DMS53 (cell line): Measurements from ENCODE around the gene CASP8.
A peak's percentile ranks its signal among the peaks of the same experiment; 100 is the strongest.
"Not testable (repeated sequence)": the region's sequence is repeated elsewhere in the genome, so short reads cannot be mapped to it uniquely, and the experiment has no call there.

Source experiments
- DNase-seq: peaks from one replicate; lab custom pipeline; 2025; lab: John Stamatoyannopoulos, UW

CASP8 gene

GRCh38 chr2:201270293-201271001, 10.1 kb downstream of the CASP8 start:
- DNase-seq, result peak; percentile 39

DNA sequence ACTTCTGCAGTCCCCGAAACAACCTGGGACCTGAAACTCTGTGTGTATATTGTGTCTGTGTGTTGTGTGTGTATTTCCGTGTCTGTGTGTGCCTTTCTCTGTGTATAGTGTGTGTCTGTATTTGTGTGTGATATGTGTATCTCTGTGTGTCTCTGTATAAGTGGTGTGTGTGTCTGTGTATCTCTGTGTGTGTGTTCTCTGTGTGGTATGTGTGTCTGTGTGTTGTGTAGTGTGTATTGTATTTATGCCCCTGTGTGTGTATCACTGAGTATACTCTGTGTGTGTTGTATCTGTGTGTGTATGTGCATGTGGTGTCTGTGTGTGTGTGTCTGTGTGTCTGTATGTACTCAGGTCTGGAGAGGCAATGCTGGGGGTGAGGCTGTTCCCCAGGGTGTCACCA, 11.6 kb downstream of the CASP8 start:
- no peak for DNase-seq

DNA sequence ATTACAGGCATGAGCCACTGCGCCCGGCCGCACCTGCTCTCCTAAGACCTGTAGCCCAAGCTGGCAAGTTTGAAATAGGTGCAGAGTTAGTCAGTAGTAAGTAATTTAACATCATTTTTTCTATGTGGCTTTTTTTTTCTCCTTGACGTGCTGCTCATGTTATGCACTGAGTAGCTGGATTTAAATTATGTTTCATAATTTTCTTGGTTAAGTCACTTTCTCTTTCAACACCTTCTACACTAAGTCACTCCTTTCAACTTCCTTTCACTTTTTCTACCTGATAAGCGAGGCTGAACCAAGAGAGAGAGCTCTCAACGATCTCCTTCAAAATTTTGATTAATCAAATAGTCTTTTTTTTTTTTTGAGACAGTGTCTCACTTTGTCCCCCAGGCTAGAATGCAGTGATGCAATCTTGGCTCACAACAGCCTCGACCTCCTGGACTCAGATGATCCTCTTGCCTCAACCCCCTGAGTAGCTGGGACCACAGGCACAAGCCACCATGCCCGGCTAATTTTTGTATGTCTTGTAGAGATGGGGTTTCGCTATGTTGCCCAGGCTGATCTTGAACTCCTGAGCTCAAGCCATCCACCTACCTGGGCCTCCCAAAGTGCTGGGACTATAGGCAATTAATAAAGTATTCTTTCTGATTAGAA, 13.1 kb downstream of the CASP8 start:
- no peak for DNase-seq

- no peak for DNase-seq
Observed at GRCh38 chr2:201275069-201275468, 14.7 kb downstream of the CASP8 start.

- DNase-seq, result no peak
Observed at GRCh38 chr2:201275990-201276389, 15.7 kb downstream of the CASP8 start.

GRCh38 chr2:201276511-201276910, 16.2 kb downstream of the CASP8 start:
- DNase-seq, result no peak

DNA sequence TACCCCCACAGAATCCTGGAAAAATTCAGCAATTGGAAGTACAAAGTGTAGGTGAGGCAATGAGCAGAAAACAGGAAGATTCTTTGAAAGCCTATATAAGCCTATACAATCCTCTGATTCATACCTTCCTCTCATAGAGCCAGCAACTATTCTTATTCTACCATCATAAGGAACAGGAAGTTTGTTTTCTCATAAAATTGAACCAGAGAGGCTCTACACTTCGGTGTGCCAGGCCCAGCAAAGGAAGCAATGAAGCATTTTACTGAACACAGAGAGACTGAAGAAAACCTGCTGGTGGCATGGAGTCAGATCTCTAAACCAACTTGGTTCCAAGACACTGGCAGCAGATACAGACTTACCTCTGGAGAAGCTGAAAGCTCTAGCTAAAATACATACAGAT, 18.7 kb downstream of the CASP8 start:
- DNase-seq, result no peak

GRCh38 chr2:201280191-201281040, 20.1 kb downstream of the CASP8 start:
- no peak for DNase-seq

- no peak for DNase-seq
Observed at GRCh38 chr2:201285499-201285898, 25.2 kb downstream of the CASP8 start.

- not testable (repeated sequence) for DNase-seq
Observed at GRCh38 chr2:201290457-201291148, 30.3 kb downstream of the CASP8 start.

DNA sequence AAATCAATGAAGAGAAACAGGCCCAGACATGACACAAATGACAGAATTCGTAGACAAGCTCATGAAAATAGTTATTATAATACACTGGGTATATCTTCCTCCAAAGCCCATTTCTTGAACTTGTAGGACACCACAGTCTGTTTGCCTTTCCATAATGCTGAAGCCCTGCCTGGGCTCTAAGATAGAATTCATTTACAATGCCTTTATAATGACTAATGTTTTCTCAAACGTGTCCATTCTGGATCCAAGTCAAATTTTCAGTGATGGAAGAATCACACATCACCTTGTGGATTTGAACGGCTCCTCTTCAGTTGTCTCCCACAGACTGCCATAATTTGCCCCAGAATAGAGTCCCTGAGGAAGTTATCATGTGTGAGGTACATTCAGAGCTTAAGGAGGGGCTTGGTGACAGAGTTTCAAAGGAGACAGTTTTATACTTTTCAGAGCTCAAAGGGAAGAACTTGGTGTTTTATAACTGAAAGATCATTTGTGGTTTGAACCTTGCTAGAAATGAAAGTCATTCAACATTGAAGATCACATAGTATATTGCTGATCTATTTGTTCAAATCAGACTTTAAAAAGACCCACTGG, 38.2 kb downstream of the CASP8 start:
- DNase-seq, result no peak

DNA sequence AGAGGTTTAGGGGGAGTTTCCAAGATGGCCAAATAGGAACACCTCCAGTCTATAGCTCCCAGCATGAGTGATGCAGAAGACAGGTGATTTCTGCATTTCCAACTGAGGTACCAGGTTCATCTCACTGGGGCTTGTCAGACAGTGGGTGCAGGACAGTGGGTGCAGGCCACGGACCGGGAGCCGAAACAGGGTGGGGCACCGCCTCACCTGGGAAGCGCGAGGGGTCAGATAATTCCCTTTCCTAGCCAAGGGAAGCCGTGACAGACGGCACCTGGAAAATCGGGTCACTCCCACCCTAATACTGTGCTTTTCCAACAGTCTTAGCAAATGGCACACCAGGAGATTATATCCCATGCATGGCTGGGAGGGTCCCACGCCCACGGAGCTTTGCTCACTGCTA, 39.6 kb downstream of the CASP8 start:
- not testable (repeated sequence) for DNase-seq

DNA sequence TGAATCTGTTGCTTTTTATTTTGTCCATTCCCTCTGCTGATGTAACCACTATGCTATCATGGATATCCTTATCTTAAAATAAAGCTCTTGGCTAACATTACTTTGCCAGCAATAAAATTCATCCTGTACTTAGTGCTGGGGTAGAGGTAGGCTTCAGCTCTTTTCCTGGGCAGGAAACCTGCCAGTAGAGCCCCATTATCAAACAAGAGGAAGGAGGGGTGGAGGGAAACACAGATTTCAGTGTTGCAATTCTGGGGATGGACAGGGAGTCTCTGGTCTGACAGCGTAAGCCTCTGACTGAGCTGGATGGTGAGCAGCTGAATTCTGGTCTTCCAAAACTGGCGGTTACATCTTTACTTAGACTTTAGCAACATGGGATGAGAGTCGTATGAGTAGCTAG, 47.5 kb downstream of the CASP8 start:
- no peak for DNase-seq

DNA sequence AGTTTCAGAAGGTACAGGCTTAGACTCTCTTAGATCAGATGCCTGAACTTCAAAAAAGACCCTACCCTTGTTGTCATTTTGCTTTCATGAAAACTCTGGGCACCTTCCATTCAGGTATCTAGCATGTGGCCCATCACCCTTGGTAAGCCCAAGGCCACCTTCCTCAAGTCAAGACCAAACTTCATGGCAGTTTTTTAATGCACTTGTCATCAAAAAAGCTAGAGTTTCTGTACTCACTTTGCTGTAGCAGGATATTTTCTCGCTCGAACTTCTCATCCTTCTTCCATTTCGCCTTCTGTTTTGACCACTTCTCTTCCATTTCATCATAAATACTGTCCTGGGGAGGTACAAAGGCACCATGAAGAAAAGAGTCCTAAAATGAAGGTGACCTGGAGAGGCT, 48.6 kb downstream of the CASP8 start:
- no peak for DNase-seq

DNA sequence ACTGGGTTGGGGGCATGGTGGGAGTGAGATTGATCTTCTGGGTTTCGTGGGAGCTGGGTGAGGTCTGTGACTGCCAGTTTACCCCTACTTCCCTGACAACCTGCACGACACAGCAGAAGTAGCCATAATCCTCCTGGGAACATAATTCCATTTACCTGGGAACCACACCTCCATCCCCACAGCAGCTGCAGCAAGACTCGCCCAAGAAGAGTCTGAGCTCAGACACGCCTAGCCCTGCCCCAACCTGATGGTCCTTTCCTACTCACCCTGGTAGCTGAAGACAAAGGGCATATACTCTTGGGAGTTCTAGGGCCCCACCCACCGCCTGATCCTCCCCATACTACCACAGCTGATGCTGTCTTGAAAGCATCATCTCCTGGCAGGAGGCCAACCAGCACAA, 53.0 kb downstream of the CASP8 start:
- DNase-seq, result no peak

DNA sequence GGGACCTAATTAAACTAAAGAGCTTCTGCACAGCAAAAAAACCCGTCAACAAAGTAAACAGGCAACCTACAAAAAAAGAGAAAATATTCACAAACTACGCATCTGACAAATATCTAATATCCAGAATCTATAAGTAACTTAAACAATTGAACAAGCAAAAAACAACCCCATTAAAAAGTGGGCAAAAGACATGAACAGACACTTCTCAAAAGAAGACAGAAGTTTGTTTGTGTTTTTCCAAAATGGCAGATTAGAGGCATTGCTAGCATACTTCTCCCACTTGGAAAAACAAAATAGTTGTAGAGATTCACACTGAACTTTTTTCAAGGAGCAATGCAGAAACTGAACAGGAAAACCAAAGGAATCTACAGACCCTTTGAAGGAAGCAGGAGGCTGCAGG, 59.2 kb downstream of the CASP8 start:
- DNase-seq, result no peak

DNA sequence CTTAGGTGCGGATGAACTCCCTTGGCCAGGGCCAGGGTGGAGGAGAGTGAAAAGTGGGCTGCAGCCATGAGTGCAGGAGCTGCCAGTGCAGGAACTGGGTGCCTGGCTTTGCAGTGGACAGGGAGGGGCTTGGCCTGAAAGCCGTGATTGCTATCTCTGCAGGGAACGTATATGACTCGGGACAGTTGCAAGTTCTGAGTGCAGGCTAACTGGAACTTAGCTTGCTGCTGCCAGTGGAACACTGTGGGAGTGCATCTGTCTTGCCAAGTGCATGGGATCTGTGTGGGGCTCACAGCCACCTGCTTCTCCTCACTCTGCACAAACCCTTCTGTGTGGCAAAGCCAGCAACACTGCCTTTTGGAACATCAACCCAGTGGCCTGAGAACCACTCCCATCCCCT, 59.9 kb downstream of the CASP8 start:
- no peak for DNase-seq

DNA sequence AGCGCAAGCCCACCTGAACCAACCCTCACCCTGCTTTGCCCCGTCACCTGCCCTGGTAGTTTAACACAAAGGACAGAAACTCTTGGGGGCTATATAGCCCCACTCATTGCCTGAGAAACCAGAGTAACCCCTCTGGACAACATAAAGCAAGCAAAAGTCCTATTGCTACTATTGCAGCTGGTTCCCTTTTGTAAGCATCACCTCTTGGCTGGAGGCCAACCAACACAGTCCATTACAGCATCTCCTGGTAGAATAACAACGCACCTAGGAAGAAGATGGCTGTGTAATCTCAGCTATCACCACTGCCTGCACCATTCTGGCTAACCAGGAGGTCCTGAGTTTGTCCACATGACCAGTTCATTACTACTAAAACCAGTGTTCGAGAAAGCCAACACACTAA, 60.4 kb downstream of the CASP8 start:
- peak; percentile 19 for DNase-seq

DNA sequence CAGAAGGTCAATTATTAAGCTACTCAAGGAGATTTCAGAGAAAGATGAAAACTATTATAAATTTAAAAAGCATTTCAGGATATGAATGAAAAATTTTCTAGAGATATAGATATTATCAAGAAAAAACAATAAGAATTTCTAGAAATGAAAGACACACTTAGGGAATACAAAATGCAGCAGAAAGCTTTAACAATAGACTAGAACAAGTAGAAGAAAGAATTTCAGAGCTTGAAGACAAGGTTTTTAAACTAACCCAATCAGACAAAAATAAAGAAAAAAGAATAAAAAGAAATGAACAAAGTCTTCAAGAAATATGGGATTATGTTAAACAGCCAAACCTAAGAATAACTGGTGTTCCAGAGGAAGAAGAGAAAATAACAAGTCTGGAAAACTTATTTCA, 62.4 kb downstream of the CASP8 start:
- no peak for DNase-seq

DNA sequence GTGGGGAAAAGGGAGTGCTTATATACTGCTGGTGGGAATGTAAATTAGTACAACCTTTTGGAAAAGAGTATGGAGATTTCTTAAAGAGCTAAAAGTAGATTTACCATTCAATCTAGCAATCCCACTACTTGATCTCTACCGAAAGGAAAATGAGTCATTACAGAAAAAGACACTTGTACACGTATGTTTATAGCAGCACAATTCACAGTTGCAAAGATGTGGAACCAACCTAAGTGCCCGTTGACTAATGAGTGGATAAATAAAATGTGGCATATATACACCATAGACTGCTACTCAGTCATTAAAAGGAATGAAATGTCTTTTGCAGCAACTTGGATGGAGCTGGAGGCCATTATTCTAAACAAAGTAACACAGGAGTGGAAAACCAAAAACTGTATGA, 67.3 kb downstream of the CASP8 start:
- DNase-seq, result no peak

DNA sequence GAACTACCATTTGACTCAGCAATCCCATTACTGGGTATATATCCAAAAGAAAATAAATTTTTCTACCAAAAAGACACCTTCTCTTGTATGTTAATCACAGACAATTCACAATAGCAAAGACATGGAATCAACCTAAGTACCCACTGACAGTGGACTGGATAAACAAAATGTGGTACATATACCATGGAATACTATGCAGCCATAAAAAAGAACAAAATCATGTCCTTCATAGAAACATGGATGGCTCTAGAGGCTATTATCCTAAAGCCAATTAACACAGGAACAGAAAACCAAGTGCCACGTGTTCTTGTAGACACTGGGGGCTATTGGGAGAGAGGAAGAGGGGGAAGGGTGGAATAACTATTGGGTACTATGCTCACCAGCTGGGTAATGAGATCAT, 69.1 kb downstream of the CASP8 start:
- DNase-seq, result no peak
